T-helper 2 cell treated with Interferon-gamma antibody and Interleukin-4, amounts not matched to agents 100 ng/mL and 5 ng/mL, for 36 hours (primary cell): ENCODE results near the gene BAHCC1. TPM values are rescaled to one million over a fixed set of nuclear protein-coding genes. Genes with fewer than 3 reads are reported as not detected.

Experiments
- intact Hi-C: fragments of 100-400 bp; cut with micrococcal nuclease; formaldehyde crosslinking; loops from one replicate; pipeline ENCODE4 v1.15.1; 2023
- total RNA-seq: library from RNA; stranded (reverse); gene quantifications from 2 replicates; pipeline ENCODE4 v1.2.3, GENCODE V29; 2022

The BAHCC1 gene
- total RNA-seq, 1 donor from 2014 or later, result 0.20 TPM

- intact Hi-C loops, result no loop called here
These were observed 62.1 kb downstream of the BAHCC1 start for GRCh38 chr17:81457401-81457800.

DNA sequence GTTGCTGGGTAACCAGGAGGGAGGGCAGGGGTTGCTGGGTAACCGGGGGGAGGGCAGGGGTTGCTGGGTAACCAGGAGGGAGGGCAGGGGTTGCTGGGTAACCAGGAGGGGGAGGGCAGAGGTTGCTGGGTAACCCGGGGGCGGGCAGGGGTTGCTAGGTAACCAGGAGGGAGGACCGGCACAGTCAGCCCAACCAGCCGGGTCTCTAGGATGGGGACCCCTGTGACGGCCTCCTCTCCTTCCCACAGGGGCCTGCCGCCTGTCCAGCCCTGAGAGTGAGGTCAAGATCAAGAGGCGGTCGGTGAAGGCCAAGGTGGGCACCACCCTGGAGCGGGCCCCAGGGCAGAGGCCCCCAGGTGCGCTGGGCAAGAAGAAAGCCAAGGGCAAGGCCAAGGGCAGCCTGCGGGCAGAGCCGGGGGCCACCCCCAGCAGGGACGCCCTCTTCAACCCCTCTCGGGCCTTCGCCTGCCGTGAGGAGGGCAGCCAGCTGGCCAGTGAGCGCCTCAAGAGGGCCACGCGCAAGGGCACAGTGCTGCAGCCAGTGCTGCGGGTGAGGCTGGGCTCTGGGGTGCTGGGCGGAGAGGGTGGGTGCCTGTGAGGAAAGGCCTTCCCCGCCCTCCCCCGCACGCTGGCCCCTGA is 62.8 kb downstream of the BAHCC1 start:
- intact Hi-C loops, result no loop called here

DNA sequence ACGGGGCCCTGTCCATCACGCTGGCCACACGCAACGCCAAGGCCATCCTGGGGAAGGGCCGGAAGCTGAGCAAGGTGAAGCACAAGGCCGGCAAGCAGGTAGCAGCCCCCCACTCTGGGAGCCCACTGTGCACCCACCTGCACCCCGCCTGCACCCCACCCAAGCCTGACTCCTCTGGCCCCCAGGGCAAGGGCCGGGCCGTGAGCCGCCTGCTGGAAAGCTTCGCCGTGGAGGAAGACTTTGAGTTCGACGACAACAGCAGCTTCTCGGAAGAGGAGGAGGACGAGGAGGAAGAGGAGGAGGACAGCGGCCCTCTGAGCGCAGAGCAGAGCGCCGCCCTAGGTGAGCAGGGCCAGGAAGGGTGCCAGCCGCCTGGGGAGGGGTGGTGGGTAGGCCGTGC is 63.4 kb downstream of the BAHCC1 start:
- intact Hi-C loops, result no loop called here

GRCh38 chr17:81459224-81459623 is 64.0 kb downstream of the BAHCC1 start:
- intact Hi-C loops, result no loop called here

GRCh38 chr17:81459864-81460263 is 64.6 kb downstream of the BAHCC1 start:
- intact Hi-C loops, result no loop called here

- intact Hi-C loops, result no loop called here
These were observed 65.7 kb downstream of the BAHCC1 start for GRCh38 chr17:81460856-81461460.

- intact Hi-C loops, result no loop called here
These were observed 66.6 kb downstream of the BAHCC1 start for GRCh38 chr17:81461607-81462500.

- intact Hi-C loops, result no loop called here
These were observed 67.4 kb downstream of the BAHCC1 start for GRCh38 chr17:81462506-81463125.

DNA sequence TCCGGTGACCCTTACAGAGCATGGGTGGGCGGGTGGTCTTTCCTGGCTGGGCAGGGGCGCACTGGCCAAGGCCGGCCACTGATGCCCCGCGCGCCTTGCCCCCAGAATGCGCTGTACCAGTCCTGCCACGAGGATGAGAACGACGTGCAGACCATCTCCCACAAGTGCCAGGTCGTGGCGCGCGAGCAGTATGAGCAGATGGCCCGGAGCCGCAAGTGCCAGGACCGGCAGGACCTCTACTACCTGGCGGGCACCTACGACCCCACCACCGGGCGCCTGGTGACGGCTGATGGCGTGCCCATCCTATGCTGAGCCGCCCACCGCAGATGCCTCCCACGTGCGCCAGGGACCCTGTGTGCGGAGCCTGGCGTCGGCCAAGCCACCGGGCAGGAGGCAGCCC is 68.2 kb downstream of the BAHCC1 start:
- intact Hi-C loops, result no loop called here

DNA sequence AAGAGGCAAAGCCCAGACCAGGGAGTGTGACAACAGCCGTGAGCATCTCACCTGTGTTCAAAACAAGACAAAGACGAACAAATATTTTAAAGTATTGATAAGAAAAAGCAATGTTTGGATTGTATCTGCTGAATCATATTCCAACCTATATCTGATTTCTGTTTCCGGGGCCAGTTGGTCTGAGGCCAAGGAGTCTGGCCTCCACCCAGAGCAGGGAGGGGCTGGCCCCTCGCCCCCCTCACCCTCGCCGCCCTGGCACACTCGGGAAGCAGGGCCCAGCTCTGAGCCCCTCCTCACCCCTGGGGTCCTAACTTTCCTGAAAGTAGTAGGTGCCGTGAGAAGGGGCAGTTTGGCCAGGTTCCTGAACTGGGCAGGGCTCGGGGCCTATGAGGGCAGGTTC is 69.3 kb downstream of the BAHCC1 start:
- intact Hi-C loops, result no loop called here

GRCh38 chr17:81465910-81466309 is 70.7 kb downstream of the BAHCC1 start:
- intact Hi-C loops, result no loop called here

GRCh38 chr17:81466564-81467472 is 71.6 kb downstream of the BAHCC1 start:
- intact Hi-C loops, result no loop called here

DNA sequence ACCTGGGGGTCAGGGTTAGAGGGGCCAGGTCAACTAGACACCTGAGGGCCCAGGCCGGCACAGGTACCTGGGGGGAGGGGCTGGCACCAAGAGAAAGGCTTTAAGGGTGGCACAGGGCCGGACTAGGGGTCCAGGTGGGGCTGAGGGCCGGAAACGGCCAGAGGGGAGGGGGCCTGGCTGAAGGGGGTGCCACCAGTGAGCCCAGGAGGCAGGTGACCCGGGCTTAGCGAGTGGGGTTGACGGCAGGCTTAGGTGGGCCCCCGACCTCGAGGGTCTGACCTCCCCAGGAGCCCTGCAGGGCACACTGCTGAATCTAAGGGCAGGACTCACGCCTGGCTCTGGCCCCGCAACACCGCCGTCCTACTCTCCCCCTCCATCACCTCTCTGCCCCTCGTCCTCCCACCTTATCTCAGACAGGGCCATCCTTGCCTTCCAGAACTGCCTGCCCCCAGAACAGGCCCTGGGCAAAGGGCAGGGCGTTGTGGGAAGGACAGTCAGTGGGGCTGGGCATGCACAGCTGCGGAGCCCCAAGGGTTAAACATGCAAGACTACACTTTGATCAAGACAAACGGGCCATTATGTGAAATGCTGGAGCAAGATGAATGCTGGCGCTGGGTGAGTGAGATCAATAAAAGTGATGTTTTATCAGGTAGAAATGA is 73.0 kb downstream of the BAHCC1 start:
- intact Hi-C loops, result no loop called here

GRCh38 chr17:81468770-81469121 is 73.5 kb downstream of the BAHCC1 start:
- intact Hi-C loops, result no loop called here

DNA sequence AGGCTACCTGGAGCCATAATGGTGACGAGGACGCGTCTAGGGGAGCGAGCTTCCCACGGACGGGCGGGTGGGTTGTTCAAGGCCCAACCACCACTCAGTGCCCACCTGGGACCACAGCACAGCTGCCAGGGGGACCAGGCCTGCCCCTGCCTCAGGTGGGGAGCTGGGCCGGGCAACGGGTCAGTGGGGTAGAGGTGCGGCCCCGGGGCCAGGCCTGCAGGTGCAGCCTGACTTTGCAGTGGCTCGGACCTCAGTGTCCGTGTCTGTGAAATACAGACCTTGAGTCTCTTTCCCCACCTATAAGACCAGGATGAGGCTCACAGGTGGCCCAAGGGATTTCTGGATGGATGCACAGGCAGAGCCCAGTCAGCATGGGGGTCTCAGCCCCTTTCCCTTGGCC is 74.0 kb downstream of the BAHCC1 start:
- intact Hi-C loops, result no loop called here

GRCh38 chr17:81470270-81470943 is 75.2 kb downstream of the BAHCC1 start:
- intact Hi-C loops, result no loop called here

DNA sequence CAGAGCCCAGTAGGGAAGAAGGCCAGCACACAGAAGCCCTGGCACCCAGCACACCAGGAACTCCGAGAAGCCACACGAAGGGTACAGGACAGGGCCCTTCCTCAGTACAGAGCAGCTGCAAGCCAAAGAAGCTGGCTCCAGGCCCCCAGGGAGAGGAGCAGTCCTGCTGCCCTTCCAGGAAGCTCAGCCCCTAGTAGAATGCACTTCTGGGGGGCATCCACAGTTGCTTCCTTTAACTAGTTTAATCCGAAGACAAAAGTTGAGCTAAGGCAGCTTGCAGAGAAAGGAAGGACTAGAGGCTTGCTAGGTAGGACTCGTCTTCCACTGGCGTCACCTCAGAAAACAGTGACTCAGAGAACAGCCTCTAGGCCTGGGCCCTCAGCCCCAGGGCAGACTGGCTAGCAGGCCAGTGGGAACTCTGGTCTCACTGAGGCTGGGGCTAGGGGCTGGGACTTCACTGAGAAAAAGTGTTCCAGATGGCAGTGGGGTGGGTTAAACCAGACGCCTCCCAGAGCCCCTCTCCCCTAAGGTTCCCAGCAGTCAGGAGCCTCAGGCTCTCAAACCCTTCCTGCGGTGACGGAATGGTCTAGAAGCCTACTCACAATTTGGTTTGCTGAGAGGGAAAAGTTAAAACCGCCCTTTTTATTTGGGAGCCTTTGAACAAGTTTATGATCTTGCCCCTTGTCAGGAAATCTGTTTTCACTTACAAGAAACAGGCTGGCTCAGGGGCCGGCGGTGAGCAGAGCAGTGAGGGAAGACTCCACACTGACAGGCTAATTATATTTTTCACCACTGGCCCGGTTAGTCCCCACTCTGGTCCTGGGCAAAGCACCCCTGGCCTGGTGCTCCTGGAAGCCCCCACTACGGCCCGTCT is 75.9 kb downstream of the BAHCC1 start:
- intact Hi-C loops, result no loop called here

GRCh38 chr17:81471818-81472456 is 76.7 kb downstream of the BAHCC1 start:
- intact Hi-C loops, result no loop called here
